ENCODE measurements around the gene TIMM23B.
"Not testable (repeated sequence)": the region's sequence is repeated elsewhere in the genome, so short reads cannot be mapped to it uniquely, and the experiment has no call there.

TIMM23B gene

GRCh38 chr10:49972094-49972493 lies 30.2 kb downstream of the TIMM23B start:
- DNase-seq (ENCODE audit: low read depth in 3 of 3, low spot score in 1 of 3) = not testable (repeated sequence)

GRCh38 chr10:49977756-49978155 lies 35.9 kb downstream of the TIMM23B start:
- DNase-seq (ENCODE audit: low read depth in 3 of 3, low spot score in 1 of 3) = not testable (repeated sequence)

GRCh38 chr10:49987207-49987606 lies 45.4 kb downstream of the TIMM23B start:
- DNase-seq (ENCODE audit: low read depth in 3 of 3, low spot score in 1 of 3) = not testable (repeated sequence)

GRCh38 chr10:49988376-49988775 lies 46.5 kb downstream of the TIMM23B start, which contains the start of gene AGAP6:
AGAP6 (plus strand) TSS chr10:49988406; CDS start chr10:49988716, 310 bp downstream.
- not testable (repeated sequence) for DNase-seq (ENCODE audit: low read depth in 3 of 3, low spot score in 1 of 3)

GRCh38 chr10:49995321-49995720 lies 53.5 kb downstream of the TIMM23B start:
- DNase-seq (ENCODE audit: low read depth in 3 of 3, low spot score in 1 of 3) = not testable (repeated sequence)

GRCh38 chr10:50014024-50014423 lies 72.2 kb downstream of the TIMM23B start:
- DNase-seq (ENCODE audit: low read depth in 3 of 3, low spot score in 1 of 3) = not testable (repeated sequence)

- DNase-seq (ENCODE audit: low read depth in 3 of 3, low spot score in 1 of 3) = not testable (repeated sequence)
These were observed 73.9 kb downstream of the TIMM23B start for GRCh38 chr10:50015596-50016220.

- DNase-seq (ENCODE audit: low read depth in 3 of 3, low spot score in 1 of 3) = not testable (repeated sequence)
These were observed 75.1 kb downstream of the TIMM23B start for GRCh38 chr10:50016926-50017325.

GRCh38 chr10:50017646-50018045 lies 75.8 kb downstream of the TIMM23B start:
- DNase-seq (ENCODE audit: low read depth in 3 of 3, low spot score in 1 of 3) = not testable (repeated sequence)

- DNase-seq (ENCODE audit: low read depth in 3 of 3, low spot score in 1 of 3) = not testable (repeated sequence)
These were observed 77.4 kb downstream of the TIMM23B start for GRCh38 chr10:50019279-50019678.

- not testable (repeated sequence) for DNase-seq (ENCODE audit: low read depth in 3 of 3, low spot score in 1 of 3)
These were observed 78.7 kb downstream of the TIMM23B start for GRCh38 chr10:50020451-50021024.

GRCh38 chr10:50021646-50022045 lies 79.8 kb downstream of the TIMM23B start:
- DNase-seq (ENCODE audit: low read depth in 3 of 3, low spot score in 1 of 3) = no peak
